HUES6 (cell line): Measurements from ENCODE around the gene FCMR.

Experiments used
- H3K27ac ChIP-seq: 2 replicates; pipeline ENCODE4 v1.7.0; 2013; ENCODE audit warnings: low read depth, mild to moderate bottlenecking, low read length, inconsistent platforms
- H3K27me3 ChIP-seq: 2 replicates; pipeline ENCODE4 v1.6.1; 2013; ENCODE audit warnings: low read length; ENCODE audit not compliant: control insufficient read depth, insufficient read depth
- H3K36me3 ChIP-seq: 2 replicates; pipeline ENCODE4 v1.6.1; 2013; ENCODE audit warnings: low read length; ENCODE audit not compliant: control insufficient read depth, insufficient read depth
- H3K4me1 ChIP-seq: 2 replicates; pipeline ENCODE4 v1.6.1; 2013; ENCODE audit warnings: low read length; ENCODE audit not compliant: control insufficient read depth, insufficient read depth
- H3K4me3 ChIP-seq: 2 replicates; pipeline ENCODE4 v1.5.1; 2013; ENCODE audit warnings: low read depth, low read length
- H3K9ac ChIP-seq: one replicate; pipeline ENCODE4 v1.6.1; 2013; ENCODE audit warnings: mild to moderate bottlenecking, low read length
- H3K9me3 ChIP-seq: 2 replicates; pipeline ENCODE4 v1.6.1; 2013; ENCODE audit warnings: low read depth, low read length; ENCODE audit not compliant: control insufficient read depth, insufficient read depth

FCMR gene

DNA sequence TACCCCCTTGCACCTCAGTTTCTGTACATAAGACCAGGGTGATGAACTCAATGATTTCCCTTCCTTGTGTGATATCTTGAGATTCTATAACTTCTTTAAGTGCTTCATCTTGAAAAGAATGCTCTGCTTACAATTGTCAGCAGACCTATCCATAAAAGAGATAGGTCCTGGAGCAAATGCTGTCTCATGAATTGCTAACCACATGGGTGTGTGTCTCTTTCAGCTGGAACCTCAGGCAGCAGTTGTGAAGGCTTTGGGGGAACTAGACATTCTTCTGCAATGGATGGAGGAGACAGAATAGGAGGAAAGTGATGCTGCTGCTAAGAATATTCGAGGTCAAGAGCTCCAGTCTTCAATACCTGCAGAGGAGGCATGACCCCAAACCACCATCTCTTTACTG is 53.5 kb downstream of the FCMR start:
- Histone ChIP-seq H3K4me1 (no peaks in the 10 kb centered on the region), H3K36me3 (no peaks in the 10 kb centered on the region), H3K9me3 (peaks cover 5% of the 10 kb centered on the region; the same call in 1 of the 2 replicates), H3K27me3 (no peaks in the 10 kb centered on the region; the same call in 1 of the 2 replicates), H3K9ac (no peak overlapping the region), H3K4me3 (no peak overlapping the region), H3K27ac (no peak overlapping the region)

DNA sequence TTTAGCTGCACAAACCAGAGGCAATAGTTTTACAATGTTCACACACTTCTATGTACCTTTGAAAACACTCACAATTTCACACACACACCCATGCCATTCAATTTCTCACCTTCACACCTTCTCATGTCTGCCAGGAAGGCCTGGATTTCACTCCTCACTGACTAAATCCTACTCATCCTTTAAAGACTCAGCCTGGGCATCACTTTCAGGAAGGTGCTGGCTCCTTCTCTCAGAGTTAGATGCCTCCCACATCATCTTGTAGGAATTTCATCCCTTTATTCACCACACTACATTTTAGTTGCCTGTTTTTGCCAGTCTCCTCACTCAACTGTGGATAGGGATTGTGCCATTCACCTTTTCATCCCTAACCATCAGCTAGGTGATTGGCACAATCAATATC is 54.0 kb downstream of the FCMR start:
- peaks cover 5% of the 10 kb centered on the region; the same call in 1 of the 2 replicates for H3K9me3 ChIP-seq
- H3K36me3 ChIP-seq: no peaks in the 10 kb centered on the region
- H3K27me3 ChIP-seq: no peaks in the 10 kb centered on the region; the same call in 1 of the 2 replicates
- H3K4me1 ChIP-seq: no peaks in the 10 kb centered on the region
- H3K27ac ChIP-seq: no peak overlapping the region
- no peak overlapping the region for H3K9ac ChIP-seq
- no peak overlapping the region for H3K4me3 ChIP-seq

- Histone ChIP-seq H3K4me1 (no peaks in the 10 kb centered on the region), H3K9me3 (peaks cover 2% of the 10 kb centered on the region; the same call in 1 of the 2 replicates), H3K27ac (no peak overlapping the region), H3K9ac (no peak overlapping the region), H3K27me3 (no peaks in the 10 kb centered on the region; the same call in 1 of the 2 replicates), H3K36me3 (no peaks in the 10 kb centered on the region), H3K4me3 (no peak overlapping the region)
These were observed 54.5 kb downstream of the FCMR start for GRCh38 chr1:206867239-206867638.

GRCh38 chr1:206866062-206866461 is 55.7 kb downstream of the FCMR start:
- Histone ChIP-seq H3K9me3 (no peaks in the 10 kb centered on the region), H3K4me1 (no peaks in the 10 kb centered on the region), H3K27ac (no peak overlapping the region), H3K36me3 (no peaks in the 10 kb centered on the region), H3K4me3 (no peak overlapping the region), H3K27me3 (no peaks in the 10 kb centered on the region; the same call in 1 of the 2 replicates), H3K9ac (no peak overlapping the region)

- no peaks in the 10 kb centered on the region for H3K36me3 ChIP-seq
- no peaks in the 10 kb centered on the region for H3K9me3 ChIP-seq
- no peak within 1 kb of the TSS for H3K27ac ChIP-seq
- H3K9ac ChIP-seq: no peak within 1 kb of the TSS
- no peaks in the 10 kb centered on the region; the same call in 1 of the 2 replicates for H3K27me3 ChIP-seq
- no peak within 1 kb of the TSS for H3K4me3 ChIP-seq
- H3K4me1 ChIP-seq: no peaks in the 10 kb centered on the region
These were observed 56.6 kb downstream of the FCMR start, which contains the start of gene IL20 for GRCh38 chr1:206864939-206865671. Gene IL20 (plus strand): TSS chr1:206865623. CDS start chr1:206865853, 230 bp downstream.

GRCh38 chr1:206863266-206863665 is 58.5 kb downstream of the FCMR start:
- Histone ChIP-seq H3K4me3 (no peak overlapping the region), H3K4me1 (no peaks in the 10 kb centered on the region), H3K36me3 (no peaks in the 10 kb centered on the region), H3K9ac (no peak overlapping the region), H3K27me3 (peaks cover 5% of the 10 kb centered on the region; the same call in 1 of the 2 replicates), H3K27ac (no peak overlapping the region), H3K9me3 (no peaks in the 10 kb centered on the region)

- Histone ChIP-seq H3K9ac (no peak overlapping the region), H3K4me1 (no peaks in the 10 kb centered on the region), H3K27ac (no peak overlapping the region), H3K9me3 (no peaks in the 10 kb centered on the region), H3K36me3 (no peaks in the 10 kb centered on the region), H3K27me3 (peaks cover 5% of the 10 kb centered on the region; the same call in 1 of the 2 replicates), H3K4me3 (no peak overlapping the region)
These were observed 61.6 kb downstream of the FCMR start for GRCh38 chr1:206860165-206860564.

DNA sequence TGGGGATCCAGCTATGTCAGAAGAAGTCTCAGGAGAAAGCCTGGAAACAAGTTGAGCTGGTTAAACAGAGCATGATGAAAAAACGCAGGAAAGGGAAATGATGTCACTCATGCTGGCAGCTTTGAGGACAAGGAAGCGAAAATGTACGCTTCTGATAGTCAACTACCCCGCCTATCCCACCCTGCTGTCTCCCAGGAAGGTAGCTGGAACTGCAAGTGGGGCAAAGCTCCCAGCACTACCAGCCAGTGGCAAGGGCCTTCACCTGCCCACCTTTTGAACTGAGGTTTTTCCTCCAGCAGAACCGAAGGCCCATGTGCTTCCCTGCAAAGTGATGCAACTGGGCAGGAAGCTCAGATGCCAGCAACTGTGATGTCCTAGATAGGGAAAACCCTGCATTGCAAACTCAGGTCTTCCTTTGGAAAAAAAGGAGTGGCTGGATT is 62.6 kb downstream of the FCMR start:
- peaks cover 5% of the 10 kb centered on the region; the same call in 1 of the 2 replicates for H3K27me3 ChIP-seq
- H3K36me3 ChIP-seq: no peaks in the 10 kb centered on the region
- no peak overlapping the region for H3K9ac ChIP-seq
- no peak overlapping the region for H3K27ac ChIP-seq
- no peaks in the 10 kb centered on the region for H3K4me1 ChIP-seq
- H3K9me3 ChIP-seq: no peaks in the 10 kb centered on the region
- H3K4me3 ChIP-seq: no peak overlapping the region

- Histone ChIP-seq H3K4me1 (no peaks in the 10 kb centered on the region), H3K9ac (no peak overlapping the region), H3K4me3 (no peak overlapping the region), H3K9me3 (no peaks in the 10 kb centered on the region; the same call in 1 of the 2 replicates), H3K27me3 (peaks cover 5% of the 10 kb centered on the region; the same call in 1 of the 2 replicates), H3K27ac (no peak overlapping the region), H3K36me3 (no peaks in the 10 kb centered on the region)
These were observed 64.9 kb downstream of the FCMR start for GRCh38 chr1:206856674-206857464.

- Histone ChIP-seq H3K27ac (no peak overlapping the region), H3K9me3 (no peaks in the 10 kb centered on the region; the same call in 1 of the 2 replicates), H3K4me1 (no peaks in the 10 kb centered on the region), H3K4me3 (no peak overlapping the region), H3K9ac (no peak overlapping the region), H3K27me3 (peaks cover 5% of the 10 kb centered on the region; the same call in 1 of the 2 replicates), H3K36me3 (no peaks in the 10 kb centered on the region)
These were observed 65.9 kb downstream of the FCMR start for GRCh38 chr1:206855859-206856258.
